ENCODE results near the gene CELF3.
"Not testable (repeated sequence)": the region's sequence is repeated elsewhere in the genome, so short reads cannot be mapped to it uniquely, and the experiment has no call there.

CELF3 gene

GRCh38 chr1:151741516-151741915 lies 24.9 kb upstream of the CELF3 start:
- WGBS (ENCODE audit: insufficient coverage): 100% methylated on average over 4 of the region's 4 CpGs
- H3K9me3 ChIP-seq (ENCODE audit: control extremely low read depth in 1 of 5, control insufficient read depth in 4 of 5, insufficient read depth in 2 of 5, low read depth in 1 of 5, low read length in 4 of 5): peaks cover 0 to 15% (median 9%) of the 10 kb centered on the region in 5 experiments
- DNase-seq: no peak
- H3K4me1 ChIP-seq (ENCODE audit: control extremely low read depth in 1 of 4, control insufficient read depth in 4 of 4, insufficient read depth in 4 of 4, low read length in 3 of 4): peaks cover 0 to 6% (median 0%) of the 10 kb centered on the region in 4 experiments
- peaks cover 0 to 4% (median 2%) of the 10 kb centered on the region in 5 experiments for H3K27me3 ChIP-seq (replicated peaks in 2 of 5; ENCODE audit: control insufficient read depth in 4 of 5, insufficient read depth in 5 of 5, low read length in 4 of 5)
- H3K4me3 ChIP-seq (ENCODE audit: control insufficient read depth in 1 of 7, extremely low read depth in 1 of 7, insufficient read depth in 4 of 7, low read depth in 2 of 7, low read length in 6 of 7): no peak overlapping the region
- H3K27ac ChIP-seq (ENCODE audit: insufficient read depth in 1 of 2, low read depth in 1 of 2, low read length in 2 of 2, poor library complexity in 1 of 2, severe bottlenecking in 2 of 2): no peak overlapping the region
- H3K36me3 ChIP-seq (ENCODE audit: control insufficient read depth in 4 of 4, insufficient read depth in 4 of 4, low read length in 3 of 4): no peaks in the 10 kb centered on the region
- ChIA-PET POLR2A (no interaction called here), CTCF (no interaction called here)

DNA sequence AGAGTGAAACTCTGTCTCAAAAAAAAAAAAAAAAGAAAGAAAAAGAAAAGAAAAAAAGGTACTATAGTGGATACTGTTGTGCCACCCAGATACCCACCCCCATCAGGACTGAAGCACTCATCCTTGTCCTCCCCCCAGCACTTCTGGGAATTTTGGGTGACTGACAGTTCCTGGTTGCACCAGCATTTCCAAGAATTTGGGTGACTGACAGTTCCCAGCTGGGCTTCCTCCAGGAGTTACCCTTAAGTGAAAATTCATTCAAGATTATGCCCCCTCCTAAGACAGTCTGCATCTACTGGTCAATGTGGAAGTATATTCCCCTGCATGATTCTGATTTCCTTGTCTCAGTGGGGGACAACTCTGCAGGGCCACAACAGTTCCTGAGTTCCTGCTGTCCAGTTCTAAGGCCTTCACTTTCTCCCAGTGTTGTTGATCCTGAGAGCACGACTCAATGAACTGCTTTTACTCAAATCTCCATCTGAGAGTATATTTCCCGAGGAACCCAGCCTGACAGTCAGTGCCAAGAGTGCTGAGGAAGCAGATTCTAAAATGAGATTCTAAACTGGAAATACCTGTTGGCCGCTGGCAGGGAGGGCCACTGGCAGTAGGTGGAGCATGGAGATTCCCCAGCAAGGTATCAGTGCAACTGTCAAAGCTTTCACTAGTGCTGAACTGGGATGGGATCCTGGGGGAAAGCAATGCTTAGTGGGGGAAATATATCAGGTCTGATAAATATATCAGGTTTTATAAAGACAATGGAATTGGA lies 23.2 kb upstream of the CELF3 start:
- POLR2A ChIA-PET: no interaction called here
- CTCF ChIA-PET: interaction anchor here (2.6 kb wide), 1 partner anchor 22 kb away, joined by 5 read pairs; no protein-coding TSS in a partner anchor
- H3K9me3 ChIP-seq (ENCODE audit: control extremely low read depth in 1 of 5, control insufficient read depth in 4 of 5, insufficient read depth in 2 of 5, low read depth in 1 of 5, low read length in 4 of 5): peaks cover 0 to 15% (median 9%) of the 10 kb centered on the region in 5 experiments
- peaks cover 0 to 3% (median 0%) of the 10 kb centered on the region in 5 experiments for H3K27me3 ChIP-seq (replicated peaks in 2 of 5; ENCODE audit: control insufficient read depth in 4 of 5, insufficient read depth in 5 of 5, low read length in 4 of 5)
- no peaks in the 10 kb centered on the region for H3K36me3 ChIP-seq (ENCODE audit: control insufficient read depth in 4 of 4, insufficient read depth in 4 of 4, low read length in 3 of 4)
- WGBS (ENCODE audit: insufficient coverage): 74% methylated on average over 2 of the region's 3 CpGs
- H3K4me1 ChIP-seq (ENCODE audit: control extremely low read depth in 1 of 4, control insufficient read depth in 4 of 4, insufficient read depth in 4 of 4, low read length in 3 of 4): peaks cover 0 to 6% (median 0%) of the 10 kb centered on the region in 4 experiments
- H3K27ac ChIP-seq (ENCODE audit: insufficient read depth in 1 of 2, low read depth in 1 of 2, low read length in 2 of 2, poor library complexity in 1 of 2, severe bottlenecking in 2 of 2): no peak overlapping the region
- no peak overlapping the region for H3K4me3 ChIP-seq (ENCODE audit: control insufficient read depth in 1 of 7, extremely low read depth in 1 of 7, insufficient read depth in 4 of 7, low read depth in 2 of 7, low read length in 6 of 7)
- no peak for DNase-seq

- Histone ChIP-seq H3K4me3 (ENCODE audit: control insufficient read depth in 1 of 7, extremely low read depth in 1 of 7, insufficient read depth in 4 of 7, low read depth in 2 of 7, low read length in 6 of 7) (no peak overlapping the region), H3K9me3 (ENCODE audit: control extremely low read depth in 1 of 5, control insufficient read depth in 4 of 5, insufficient read depth in 2 of 5, low read depth in 1 of 5, low read length in 4 of 5) (peaks cover 0 to 15% (median 9%) of the 10 kb centered on the region in 5 experiments), H3K4me1 (ENCODE audit: control extremely low read depth in 1 of 4, control insufficient read depth in 4 of 4, insufficient read depth in 4 of 4, low read length in 3 of 4) (peaks cover 0 to 6% (median 0%) of the 10 kb centered on the region in 4 experiments), H3K27me3 (replicated peaks in 2 of 5; ENCODE audit: control insufficient read depth in 4 of 5, insufficient read depth in 5 of 5, low read length in 4 of 5) (peaks cover 0 to 5% (median 0%) of the 10 kb centered on the region in 5 experiments), H3K27ac (ENCODE audit: insufficient read depth in 1 of 2, low read depth in 1 of 2, low read length in 2 of 2, poor library complexity in 1 of 2, severe bottlenecking in 2 of 2) (no peak overlapping the region), H3K36me3 (ENCODE audit: control insufficient read depth in 4 of 4, insufficient read depth in 4 of 4, low read length in 3 of 4) (no peaks in the 10 kb centered on the region)
- ChIA-PET POLR2A (no interaction called here), CTCF (interaction anchor here (1.0 to 2.6 kb wide), 2 partner anchors 25 to 74 kb away, joined by 3 to 5 read pairs; no protein-coding TSS in a partner anchor)
- DNase-seq: peak in 1 of 3 donors; percentile 10
Measured at GRCh38 chr1:151737479-151737878, 20.9 kb upstream of the CELF3 start.

- DNase-seq: no peak
- no peak overlapping the region for H3K27ac ChIP-seq (ENCODE audit: insufficient read depth in 1 of 2, low read depth in 1 of 2, low read length in 2 of 2, poor library complexity in 1 of 2, severe bottlenecking in 2 of 2)
- WGBS (ENCODE audit: insufficient coverage): 88% methylated on average over 2 of the region's 2 CpGs
- H3K27me3 ChIP-seq (replicated peaks in 2 of 5; ENCODE audit: control insufficient read depth in 4 of 5, insufficient read depth in 5 of 5, low read length in 4 of 5): peaks cover 0 to 5% (median 0%) of the 10 kb centered on the region in 5 experiments
- ChIA-PET POLR2A (no interaction called here), CTCF (interaction anchor here (1.0 to 2.6 kb wide), 2 partner anchors 25 to 74 kb away, joined by 3 to 5 read pairs; no protein-coding TSS in a partner anchor)
- H3K9me3 ChIP-seq (ENCODE audit: control extremely low read depth in 1 of 5, control insufficient read depth in 4 of 5, insufficient read depth in 2 of 5, low read depth in 1 of 5, low read length in 4 of 5): peaks cover 0 to 15% (median 9%) of the 10 kb centered on the region in 5 experiments
- H3K4me1 ChIP-seq (ENCODE audit: control extremely low read depth in 1 of 4, control insufficient read depth in 4 of 4, insufficient read depth in 4 of 4, low read length in 3 of 4): peaks cover 0 to 6% (median 0%) of the 10 kb centered on the region in 4 experiments
- H3K36me3 ChIP-seq (ENCODE audit: control insufficient read depth in 4 of 4, insufficient read depth in 4 of 4, low read length in 3 of 4): no peaks in the 10 kb centered on the region
- no peak overlapping the region for H3K4me3 ChIP-seq (ENCODE audit: control insufficient read depth in 1 of 7, extremely low read depth in 1 of 7, insufficient read depth in 4 of 7, low read depth in 2 of 7, low read length in 6 of 7)
Measured at GRCh38 chr1:151737026-151737425, 20.4 kb upstream of the CELF3 start.

GRCh38 chr1:151733995-151734394 lies 17.4 kb upstream of the CELF3 start:
- WGBS (ENCODE audit: insufficient coverage): 99% methylated on average over 9 of the region's 9 CpGs
- CTCF ChIA-PET: interaction anchor here (0.9 to 2.8 kb wide), 21 partner anchors 10 to 293 kb away, joined by 3 to 18 read pairs (median 4); partner anchors contain the start of genes RIIAD1 and TUFT1
- POLR2A ChIA-PET: not testable (repeated sequence)

DNA sequence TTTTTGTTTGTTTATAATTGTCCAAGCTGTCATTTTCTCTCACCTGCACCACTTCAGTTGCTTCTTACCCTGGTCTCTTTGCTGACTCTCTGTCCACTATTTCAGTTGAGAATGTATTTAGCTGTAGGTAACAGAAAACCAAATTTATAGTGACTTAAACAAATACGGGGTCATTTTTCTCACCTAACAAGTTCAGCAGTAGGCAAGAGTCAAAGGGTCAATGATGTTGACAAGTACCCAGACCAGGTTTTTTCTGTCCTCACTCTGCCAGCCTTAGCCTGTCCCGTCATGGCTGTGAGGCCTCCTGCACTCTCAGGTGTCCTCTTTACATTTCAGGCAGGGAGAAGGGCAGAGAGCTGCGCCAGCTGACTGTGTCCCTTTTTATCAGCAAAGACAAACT lies 16.5 kb upstream of the CELF3 start:
- H3K4me3 ChIP-seq (ENCODE audit: control insufficient read depth in 1 of 7, extremely low read depth in 1 of 7, insufficient read depth in 4 of 7, low read depth in 2 of 7, low read length in 6 of 7): no peak overlapping the region
- no peak for DNase-seq
- WGBS (ENCODE audit: insufficient coverage): 100% methylated on average over 3 of the region's 3 CpGs
- H3K27me3 ChIP-seq (replicated peaks in 2 of 5; ENCODE audit: control insufficient read depth in 4 of 5, insufficient read depth in 5 of 5, low read length in 4 of 5): peaks cover 0 to 14% (median 0%) of the 10 kb centered on the region in 5 experiments
- H3K36me3 ChIP-seq (ENCODE audit: control insufficient read depth in 4 of 4, insufficient read depth in 4 of 4, low read length in 3 of 4): no peaks in the 10 kb centered on the region
- H3K27ac ChIP-seq (ENCODE audit: insufficient read depth in 1 of 2, low read depth in 1 of 2, low read length in 2 of 2, poor library complexity in 1 of 2, severe bottlenecking in 2 of 2): no peak overlapping the region
- peaks cover 0 to 11% (median 9%) of the 10 kb centered on the region in 5 experiments for H3K9me3 ChIP-seq (ENCODE audit: control extremely low read depth in 1 of 5, control insufficient read depth in 4 of 5, insufficient read depth in 2 of 5, low read depth in 1 of 5, low read length in 4 of 5)
- POLR2A ChIA-PET: interaction anchor here (0.6 kb wide), 1 partner anchor 73 kb away, joined by 4 read pairs; no protein-coding TSS in a partner anchor
- CTCF ChIA-PET: interaction anchor here (0.6 to 2.8 kb wide), 8 partner anchors 9 to 269 kb away, joined by 3 to 18 read pairs (median 4); partner anchors contain the start of gene RIIAD1
- H3K4me1 ChIP-seq (ENCODE audit: control extremely low read depth in 1 of 4, control insufficient read depth in 4 of 4, insufficient read depth in 4 of 4, low read length in 3 of 4): no peaks in the 10 kb centered on the region

More at GRCh38 chr1:151733995-151734394, 17.4 kb upstream of the CELF3 start:
- H3K36me3 ChIP-seq (ENCODE audit: control insufficient read depth in 4 of 4, insufficient read depth in 4 of 4, low read length in 3 of 4); H3K4me1 ChIP-seq (ENCODE audit: control extremely low read depth in 1 of 4, control insufficient read depth in 4 of 4, insufficient read depth in 4 of 4, low read length in 3 of 4); H3K27ac ChIP-seq (ENCODE audit: insufficient read depth in 1 of 2, low read depth in 1 of 2, low read length in 2 of 2, poor library complexity in 1 of 2, severe bottlenecking in 2 of 2); H3K4me3 ChIP-seq (ENCODE audit: control insufficient read depth in 1 of 7, extremely low read depth in 1 of 7, insufficient read depth in 4 of 7, low read depth in 2 of 7, low read length in 6 of 7); DNase-seq: not testable (repeated sequence)
- Histone ChIP-seq H3K9me3 (ENCODE audit: control extremely low read depth in 1 of 5, control insufficient read depth in 4 of 5, insufficient read depth in 2 of 5, low read depth in 1 of 5, low read length in 4 of 5) (peaks cover 0 to 15% (median 9%) of the 10 kb centered on the region in 5 experiments), H3K27me3 (replicated peaks in 2 of 5; ENCODE audit: control insufficient read depth in 4 of 5, insufficient read depth in 5 of 5, low read length in 4 of 5) (peaks cover 0 to 13% (median 0%) of the 10 kb centered on the region in 5 experiments)

DNA sequence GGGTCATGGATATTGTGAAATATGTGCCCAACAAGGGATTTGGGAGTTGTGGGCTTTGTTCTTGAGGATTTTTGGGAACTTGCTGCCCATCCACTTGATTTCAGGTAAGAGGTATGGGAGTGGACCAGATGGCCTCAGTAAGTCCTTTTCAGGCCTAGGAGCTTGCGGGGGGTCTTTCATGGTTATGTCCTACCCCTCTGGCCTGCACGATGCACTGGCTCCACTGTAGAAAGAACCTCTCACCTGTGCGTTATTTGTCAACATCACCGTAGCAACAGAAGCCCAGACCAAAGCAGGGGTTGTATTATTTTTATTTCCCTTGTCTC lies 13.3 kb upstream of the CELF3 start:
- WGBS (ENCODE audit: insufficient coverage): 100% methylated on average over 4 of the region's 4 CpGs

More for the DNA sequence above, 13.3 kb upstream of the CELF3 start:
- DNase-seq: no peak
- peaks cover 0 to 22% (median 3%) of the 10 kb centered on the region in 5 experiments for H3K27me3 ChIP-seq (replicated peaks in 2 of 5; ENCODE audit: control insufficient read depth in 4 of 5, insufficient read depth in 5 of 5, low read length in 4 of 5)
- no peaks in the 10 kb centered on the region for H3K36me3 ChIP-seq (ENCODE audit: control insufficient read depth in 4 of 4, insufficient read depth in 4 of 4, low read length in 3 of 4)
- CTCF ChIA-PET: interaction anchor here (0.8 kb wide), 1 partner anchor 136 kb away, joined by 3 read pairs; no protein-coding TSS in a partner anchor
- POLR2A ChIA-PET: interaction anchor here (0.8 kb wide), 1 partner anchor 466 kb away, joined by 3 read pairs; no protein-coding TSS in a partner anchor
- H3K27ac ChIP-seq (ENCODE audit: insufficient read depth in 1 of 2, low read depth in 1 of 2, low read length in 2 of 2, poor library complexity in 1 of 2, severe bottlenecking in 2 of 2): no peak overlapping the region
- no peak overlapping the region for H3K4me3 ChIP-seq (ENCODE audit: control insufficient read depth in 1 of 7, extremely low read depth in 1 of 7, insufficient read depth in 4 of 7, low read depth in 2 of 7, low read length in 6 of 7)
- no peaks in the 10 kb centered on the region for H3K9me3 ChIP-seq (ENCODE audit: control extremely low read depth in 1 of 5, control insufficient read depth in 4 of 5, insufficient read depth in 2 of 5, low read depth in 1 of 5, low read length in 4 of 5)
- H3K4me1 ChIP-seq (ENCODE audit: control extremely low read depth in 1 of 4, control insufficient read depth in 4 of 4, insufficient read depth in 4 of 4, low read length in 3 of 4): no peaks in the 10 kb centered on the region

Measured in common myeloid progenitor, CD34-positive (primary cell).